Activated naive CD4-positive, alpha-beta T cell treated with anti-CD3 and anti-CD28 coated beads, Interleukin-2, amount 50 U/mL, for 16 hours (primary cell): ENCODE measurements around the gene SF3A2.
A peak's percentile ranks its signal among the peaks of the same experiment; 100 is the strongest.
"Not testable (repeated sequence)": the region's sequence is repeated elsewhere in the genome, so short reads cannot be mapped to it uniquely, and the experiment has no call there.

Experiments
- DNase-seq: peaks from one replicate; pipeline ENCODE4 v3.0.0-alpha.2; 2020

SF3A2 gene, protein sequence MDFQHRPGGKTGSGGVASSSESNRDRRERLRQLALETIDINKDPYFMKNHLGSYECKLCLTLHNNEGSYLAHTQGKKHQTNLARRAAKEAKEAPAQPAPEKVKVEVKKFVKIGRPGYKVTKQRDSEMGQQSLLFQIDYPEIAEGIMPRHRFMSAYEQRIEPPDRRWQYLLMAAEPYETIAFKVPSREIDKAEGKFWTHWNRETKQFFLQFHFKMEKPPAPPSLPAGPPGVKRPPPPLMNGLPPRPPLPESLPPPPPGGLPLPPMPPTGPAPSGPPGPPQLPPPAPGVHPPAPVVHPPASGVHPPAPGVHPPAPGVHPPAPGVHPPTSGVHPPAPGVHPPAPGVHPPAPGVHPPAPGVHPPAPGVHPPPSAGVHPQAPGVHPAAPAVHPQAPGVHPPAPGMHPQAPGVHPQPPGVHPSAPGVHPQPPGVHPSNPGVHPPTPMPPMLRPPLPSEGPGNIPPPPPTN

DNA sequence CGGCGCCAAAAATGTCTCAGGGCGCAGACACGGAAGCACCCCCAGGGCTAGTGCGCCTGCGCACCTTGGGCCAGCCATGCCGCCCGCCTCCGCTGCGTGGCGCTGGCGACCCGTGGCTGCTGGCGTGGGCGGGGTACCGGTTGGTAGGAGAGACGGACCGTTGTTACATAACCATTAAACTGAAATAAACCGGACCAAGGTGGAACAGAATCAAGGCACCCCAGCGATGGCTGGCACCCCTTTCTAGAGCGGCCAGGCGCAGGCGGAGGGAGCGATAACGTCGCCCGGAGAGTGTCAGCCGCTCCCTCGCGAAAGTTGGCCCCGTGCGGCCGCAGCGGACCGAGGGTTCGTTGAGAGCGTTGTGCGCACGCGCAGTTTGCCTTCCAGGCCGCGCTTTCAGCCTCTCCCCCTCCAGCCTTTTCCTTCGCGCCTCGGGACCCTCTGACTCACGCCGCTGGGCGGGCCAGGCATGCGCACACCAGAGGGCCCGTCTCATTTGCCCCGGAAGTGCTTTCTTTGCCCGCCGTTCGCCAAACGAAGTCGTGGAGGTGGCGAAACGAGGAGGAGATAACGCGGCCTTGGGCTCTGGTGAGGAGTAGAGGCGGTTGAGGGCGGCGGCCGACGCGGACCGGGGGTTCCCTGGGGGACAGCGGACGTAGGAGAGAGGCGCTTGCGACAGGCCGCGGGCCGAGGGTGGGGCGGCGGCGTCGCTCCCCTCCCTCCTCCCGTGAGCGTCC lies at the start of gene SF3A2, which contains the start of gene PLEKHJ1:
Gene SF3A2 (plus strand): TSS at position 511 of the 737 bp plus-strand sequence. CDS start 6,595 bp downstream, outside the sequence.
Gene PLEKHJ1 (minus strand): TSS at position 16 of the 737 bp plus-strand sequence. CDS start 81 bp downstream, outside the sequence.
- DNase-seq = peak; percentile 97

- DNase-seq = no peak
Measured at GRCh38 chr19:2187159-2187558, 49.5 kb upstream of the SF3A2 start.

DNA sequence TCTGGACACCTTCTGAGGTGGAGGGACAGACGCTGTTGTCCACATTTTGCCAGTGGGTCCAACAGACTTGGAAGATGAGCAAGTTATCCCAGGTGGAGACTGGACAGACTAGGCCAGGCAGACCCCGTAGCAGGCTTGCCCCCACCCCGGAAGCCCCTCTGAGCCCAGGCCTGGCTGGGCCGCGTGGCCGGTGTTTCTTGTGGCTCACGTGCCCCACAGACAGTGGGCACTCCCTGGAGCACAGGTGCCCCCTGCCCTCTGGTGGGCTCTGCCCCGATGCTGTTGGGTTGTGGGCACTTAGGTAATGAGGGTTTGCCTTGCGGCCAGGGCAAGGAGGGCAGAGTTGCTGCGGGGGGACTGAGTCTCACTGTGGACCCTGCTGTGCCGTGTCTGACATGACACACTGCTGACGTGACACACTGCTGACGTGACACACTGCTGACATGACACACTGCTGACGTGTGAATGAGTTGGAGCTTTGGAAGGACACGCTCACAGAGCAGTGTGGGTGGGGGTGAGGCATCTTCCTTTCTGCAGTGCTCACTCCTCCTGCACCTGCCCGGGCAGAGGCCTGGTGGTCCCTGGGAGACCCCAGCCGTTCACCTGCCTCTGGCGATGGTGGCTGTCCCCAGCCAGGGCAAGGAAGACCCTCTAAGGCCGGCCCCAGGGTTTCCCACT lies 47.8 kb upstream of the SF3A2 start:
- no peak for DNase-seq

DNA sequence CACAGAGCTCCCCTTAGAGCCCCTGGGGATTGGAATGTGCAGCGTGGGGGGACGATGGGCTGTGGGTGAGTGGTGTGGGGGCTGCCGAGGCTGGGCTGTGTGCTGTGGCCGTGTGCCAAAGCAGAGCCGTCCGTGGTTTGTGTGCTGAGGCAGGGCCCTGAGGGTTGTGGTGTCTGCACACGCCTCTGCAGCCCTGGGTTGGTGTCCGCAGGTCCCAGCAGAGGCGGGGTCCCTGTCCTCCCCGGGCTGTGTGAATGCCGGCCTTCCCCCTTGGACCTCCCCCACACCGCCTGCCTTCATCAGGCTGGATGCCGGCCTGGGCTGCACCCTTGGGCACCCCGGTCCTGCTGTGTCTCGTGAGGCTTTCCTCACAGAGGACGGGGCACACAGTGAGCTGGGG lies 46.7 kb upstream of the SF3A2 start:
- no peak for DNase-seq

DNA sequence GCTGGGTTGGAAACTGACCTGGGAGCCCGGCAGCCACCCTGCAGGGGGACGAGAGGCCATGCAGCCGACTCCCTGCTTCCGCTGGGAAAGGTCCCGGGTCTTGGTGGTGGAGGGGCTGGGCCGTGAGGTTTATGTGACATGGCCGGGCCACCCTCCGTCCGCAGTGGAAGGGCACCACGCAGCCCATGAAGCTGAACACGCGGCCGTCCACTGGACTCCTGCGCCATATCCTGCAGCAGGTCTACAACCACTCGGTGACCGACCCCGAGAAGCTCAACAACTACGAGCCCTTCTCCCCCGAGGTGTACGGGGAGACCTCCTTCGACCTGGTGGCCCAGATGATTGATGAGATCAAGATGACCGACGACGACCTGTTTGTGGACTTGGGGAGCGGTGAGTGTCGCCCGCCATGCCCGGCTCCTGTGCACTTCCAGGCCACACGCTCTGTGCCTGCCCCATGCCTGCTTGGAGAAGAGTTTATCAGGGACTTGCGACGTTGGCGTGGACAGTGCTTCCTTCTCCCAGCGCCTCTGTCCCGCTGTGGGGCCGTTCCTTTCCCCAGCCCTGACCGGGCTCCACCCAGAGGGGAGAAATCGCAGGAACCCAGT lies 45.7 kb upstream of the SF3A2 start:
- no peak for DNase-seq

GRCh38 chr19:2191456-2192310 lies 44.9 kb upstream of the SF3A2 start:
- no peak for DNase-seq

- DNase-seq = no peak
Measured at GRCh38 chr19:2192862-2193261, 43.8 kb upstream of the SF3A2 start.

DNA sequence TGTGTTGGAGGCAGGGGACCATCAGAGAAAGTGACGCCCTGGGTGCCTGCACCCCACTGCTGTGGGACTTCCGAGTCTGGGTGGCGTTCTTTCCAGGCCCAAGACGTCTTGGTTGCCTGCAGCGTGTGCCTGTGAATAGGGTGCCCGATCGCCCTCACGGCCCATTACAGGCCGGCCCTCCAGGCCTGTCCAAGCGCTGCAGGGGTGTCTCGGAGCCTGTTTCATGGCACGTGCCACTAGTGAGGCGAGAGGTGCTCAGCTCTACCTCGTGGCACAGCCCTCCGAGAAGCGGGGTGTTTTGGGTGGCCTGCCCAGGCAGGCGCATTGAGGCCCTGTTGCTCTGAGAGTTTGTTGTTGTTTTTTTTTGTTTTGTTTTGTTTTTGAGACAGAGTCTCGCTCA lies 42.8 kb upstream of the SF3A2 start:
- DNase-seq = no peak

- no peak for DNase-seq
Measured at GRCh38 chr19:2194513-2195078, 42.0 kb upstream of the SF3A2 start.

GRCh38 chr19:2195361-2195760 lies 41.3 kb upstream of the SF3A2 start:
- DNase-seq = no peak

DNA sequence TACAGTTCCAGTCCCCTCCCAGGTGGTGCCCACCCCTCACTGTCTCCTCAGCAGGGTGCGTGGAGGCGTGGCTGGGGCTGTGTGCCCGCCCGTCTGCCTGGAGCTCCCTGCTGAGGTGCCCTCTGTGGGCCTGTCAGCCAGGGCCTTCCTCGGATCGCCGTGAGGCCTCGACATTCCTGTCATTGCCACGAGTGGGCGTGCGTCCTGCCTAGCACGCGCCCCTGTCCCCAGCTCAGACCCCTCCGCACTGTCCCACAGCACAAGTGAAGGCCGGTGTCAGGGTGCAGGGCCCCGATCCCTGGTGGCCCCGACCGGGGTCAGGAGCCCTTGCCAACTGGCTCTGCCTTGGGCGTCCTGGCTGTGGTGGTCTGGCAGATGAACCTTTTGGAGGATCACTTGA lies 40.7 kb upstream of the SF3A2 start:
- DNase-seq = no peak

DNA sequence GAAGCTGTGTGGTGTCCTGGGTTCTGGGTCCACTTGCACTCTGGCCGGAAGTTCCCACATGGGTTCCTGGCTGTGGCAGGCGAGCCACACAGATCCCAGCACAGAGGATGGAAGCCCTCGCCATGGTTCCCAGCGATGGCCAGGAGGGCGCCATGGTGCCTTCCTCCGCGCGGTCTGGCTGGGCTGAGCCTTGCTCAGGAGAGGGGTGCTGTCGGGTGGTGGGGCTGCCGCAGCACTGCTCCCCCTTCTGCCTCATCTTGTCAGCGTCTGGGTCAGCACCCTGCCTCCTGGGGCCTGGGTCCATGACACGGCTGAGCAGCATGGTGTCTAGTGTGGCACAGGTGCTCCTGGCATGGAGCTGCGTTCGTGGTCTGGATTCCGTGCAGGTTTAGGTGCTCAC lies 39.4 kb upstream of the SF3A2 start:
- DNase-seq = no peak

GRCh38 chr19:2198317-2198716 lies 38.3 kb upstream of the SF3A2 start:
- no peak for DNase-seq

DNA sequence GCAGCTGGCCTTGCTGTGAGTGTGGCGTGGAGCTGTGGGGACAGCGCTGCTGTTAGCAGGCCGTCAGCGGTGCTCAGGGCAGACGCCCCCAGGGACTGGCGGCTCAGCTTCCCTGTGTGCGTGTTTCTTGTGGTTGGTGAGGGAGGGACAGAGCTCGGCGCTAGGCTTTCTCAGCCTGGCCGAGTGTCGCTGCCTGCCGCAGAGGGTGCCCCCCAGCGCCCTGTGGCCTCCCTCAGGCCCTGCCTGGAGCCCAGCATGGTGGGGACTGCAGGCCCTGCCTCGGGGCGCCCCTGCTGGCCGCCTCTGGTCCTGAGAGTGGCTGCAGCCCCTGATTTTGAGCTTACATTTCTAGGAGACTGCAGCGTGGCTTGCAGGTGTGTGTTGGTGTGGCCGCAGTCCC lies 37.4 kb upstream of the SF3A2 start:
- DNase-seq = no peak

DNA sequence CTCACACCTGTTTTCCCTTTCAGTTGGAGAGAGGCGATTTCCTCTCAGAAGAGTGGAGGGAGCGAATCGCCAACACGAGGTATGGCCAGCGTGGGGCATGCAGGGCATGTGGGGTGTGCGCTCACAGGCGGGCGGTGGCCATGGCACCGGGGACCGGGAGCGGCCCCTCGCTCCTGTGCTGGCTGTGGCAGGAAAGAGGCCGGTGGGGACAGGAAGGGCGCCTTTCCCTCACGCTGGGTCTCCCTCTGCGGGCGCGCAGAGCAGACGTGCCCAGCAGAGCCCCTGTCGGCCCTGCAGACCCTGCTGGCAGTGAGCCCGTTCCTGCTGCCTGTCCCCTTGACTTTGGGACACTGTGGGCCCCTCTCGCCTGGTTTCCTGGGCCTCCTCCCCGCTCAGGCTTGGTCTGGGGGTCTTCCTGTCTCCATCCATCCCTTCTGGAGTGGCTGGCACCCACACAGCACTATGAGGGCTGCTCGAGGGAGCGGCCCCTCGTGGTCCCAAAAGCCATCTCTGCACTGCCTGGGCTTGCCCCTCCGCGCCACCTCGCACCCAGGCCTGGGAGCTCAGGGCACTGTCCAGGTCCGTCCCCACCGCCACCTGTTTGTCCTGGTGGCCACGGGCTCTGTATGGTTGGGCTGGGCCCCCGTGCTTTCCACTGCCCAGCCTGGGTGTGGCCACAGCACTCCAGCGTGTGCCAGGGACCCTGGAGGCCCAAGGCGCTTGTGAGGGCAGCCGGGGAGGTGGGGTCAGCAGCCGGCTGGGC lies 36.6 kb upstream of the SF3A2 start:
- DNase-seq = no peak

- not testable (repeated sequence) for DNase-seq
Measured at GRCh38 chr19:2200624-2201294, 35.9 kb upstream of the SF3A2 start.

DNA sequence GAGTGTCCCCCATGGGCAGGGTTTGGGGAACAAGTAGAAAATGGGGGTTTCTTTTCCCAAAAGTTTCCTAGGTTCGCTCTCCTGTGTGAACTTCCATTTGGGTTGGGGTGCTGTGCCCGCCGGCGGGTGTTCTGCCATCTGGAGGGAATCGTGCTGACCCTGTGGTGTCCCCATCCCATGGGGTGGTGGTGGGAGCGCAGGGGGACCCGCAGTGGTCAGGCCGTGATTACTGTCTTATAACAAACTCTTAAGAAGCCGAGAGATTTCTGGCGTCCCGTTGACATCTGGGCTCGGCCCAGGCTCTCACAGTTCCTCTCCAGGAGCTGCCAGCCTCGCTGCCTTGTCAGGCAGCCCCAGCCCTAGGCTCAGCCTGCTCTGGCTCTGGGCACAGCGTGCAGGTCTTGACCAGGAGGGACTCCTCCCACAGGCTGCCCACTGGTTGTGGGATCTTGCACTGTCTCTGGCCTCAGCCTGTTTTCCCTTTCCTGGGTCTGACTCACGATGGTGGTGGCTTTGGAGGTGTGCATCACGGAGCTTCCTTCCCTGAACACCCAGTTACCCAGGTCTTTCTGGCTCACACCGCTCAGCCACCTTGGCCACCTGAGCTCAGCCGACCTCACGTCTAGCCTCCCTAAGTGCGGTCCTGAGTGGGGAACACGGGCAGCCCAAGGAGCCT lies 35.0 kb upstream of the SF3A2 start:
- no peak for DNase-seq

DNA sequence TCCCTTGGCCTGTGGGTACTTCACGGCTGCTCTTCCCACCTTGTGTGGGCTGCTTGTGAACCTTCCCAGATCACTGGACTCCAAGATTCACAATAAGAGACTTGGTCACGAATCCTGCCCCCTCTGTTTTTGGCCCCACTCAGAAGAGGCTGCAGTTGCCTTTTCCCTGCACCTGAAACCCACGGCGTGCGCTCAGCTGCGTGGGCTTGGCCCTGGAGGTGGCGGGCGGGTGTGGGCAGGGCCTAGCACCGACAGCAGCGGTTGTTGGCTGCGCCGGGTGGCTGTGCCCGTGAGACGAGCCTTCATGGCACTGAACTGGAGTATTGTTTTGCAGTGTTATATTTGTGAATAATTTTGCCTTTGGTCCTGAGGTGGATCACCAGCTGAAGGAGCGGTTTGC lies 34.3 kb upstream of the SF3A2 start:
- DNase-seq = no peak

DNA sequence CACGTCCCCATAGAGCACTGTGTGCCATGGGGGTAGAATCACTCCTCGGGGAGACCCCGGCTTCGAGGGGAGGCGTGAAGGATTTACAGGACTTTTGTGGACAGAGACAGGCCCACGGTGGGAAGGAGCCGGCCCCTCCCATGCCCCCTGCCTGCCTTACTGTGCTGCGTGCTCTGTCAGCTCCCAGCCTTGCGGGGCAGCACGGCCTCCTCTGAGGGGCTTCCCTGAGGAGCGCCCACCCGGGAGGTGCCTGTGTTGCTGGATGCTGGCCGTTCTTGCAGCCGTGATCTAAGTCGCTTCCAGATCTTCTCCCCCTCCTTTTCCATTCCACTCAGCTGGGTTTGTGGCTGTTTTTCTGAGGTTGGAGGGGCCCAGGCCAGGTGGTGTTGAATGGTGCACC lies 29.6 kb upstream of the SF3A2 start:
- DNase-seq = no peak
